ENCODE data around the gene UMPS.
"Not testable (repeated sequence)": the region's sequence is repeated elsewhere in the genome, so short reads cannot be mapped to it uniquely, and the experiment has no call there.

- not testable (repeated sequence) for TF ChIP-seq EZH2phosphoT487, CTCF, EZH2 (IDR thresholded peaks at IDR 0.05)
Measured at GRCh38 chr3:124707223-124707622, 23.0 kb upstream of the UMPS start.
